SK-N-SH (cell line): ENCODE data around the gene OR5K1.

Experiments
- EZH2phosphoT487 ChIP-seq: fragments of 200-600 bp; sonication (generic); IDR thresholded peaks from 2 replicates; pipeline ENCODE4 v1.6.1; 2017; ENCODE audit warnings: low read depth, mixed run types, mild to moderate bottlenecking, antibody characterized with exemption, moderate library complexity, borderline replicate concordance
- JUND ChIP-seq: IDR thresholded peaks from 2 replicates; pipeline ENCODE4 v1.4.0; 2012
- RAD21 ChIP-seq: IDR thresholded peaks from 2 replicates; pipeline ENCODE4 v1.6.1; 2012; ENCODE audit warnings: mild to moderate bottlenecking, low read length
- TAF1 ChIP-seq: IDR thresholded peaks from 2 replicates; pipeline ENCODE4 v1.6.1; 2012; ENCODE audit warnings: low read depth, mild to moderate bottlenecking, low read length, moderate library complexity, borderline replicate concordance
- TF ChIP-seq, protein P1 (sequence below): fragments of 200-600 bp; sonication (generic); IDR thresholded peaks from 2 replicates; pipeline ENCODE4 v1.6.1; 2017; ENCODE audit warnings: antibody characterized with exemption, mild to moderate bottlenecking, moderate library complexity
- TF ChIP-seq, protein P2 (sequence below): IDR thresholded peaks from 2 replicates; pipeline ENCODE4; 2012

DNA sequence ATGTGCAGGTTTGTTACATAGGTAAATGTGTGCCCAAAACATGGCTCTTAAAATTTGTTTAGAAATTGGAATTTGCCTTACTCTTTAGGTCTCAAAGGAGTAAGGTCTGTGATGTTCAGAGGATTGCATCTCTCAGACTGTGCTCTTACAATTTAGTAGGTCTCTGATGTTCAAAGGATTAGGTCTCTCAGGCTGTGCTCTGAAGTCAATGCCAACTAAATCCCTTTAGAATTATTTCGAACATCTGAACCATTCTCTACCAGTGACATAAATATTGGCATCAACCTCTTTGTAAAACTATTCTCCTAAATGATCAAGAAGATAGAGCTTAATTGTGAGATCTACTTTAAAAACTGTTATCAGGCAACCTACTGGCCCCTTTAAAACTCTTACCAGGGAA lies at the start of gene OR5K1:
- TF ChIP-seq TAF1 (no peak), RAD21 (no peak), EZH2phosphoT487 (no peak), JUND (no peak)
- TF ChIP-seq, protein P1, sequence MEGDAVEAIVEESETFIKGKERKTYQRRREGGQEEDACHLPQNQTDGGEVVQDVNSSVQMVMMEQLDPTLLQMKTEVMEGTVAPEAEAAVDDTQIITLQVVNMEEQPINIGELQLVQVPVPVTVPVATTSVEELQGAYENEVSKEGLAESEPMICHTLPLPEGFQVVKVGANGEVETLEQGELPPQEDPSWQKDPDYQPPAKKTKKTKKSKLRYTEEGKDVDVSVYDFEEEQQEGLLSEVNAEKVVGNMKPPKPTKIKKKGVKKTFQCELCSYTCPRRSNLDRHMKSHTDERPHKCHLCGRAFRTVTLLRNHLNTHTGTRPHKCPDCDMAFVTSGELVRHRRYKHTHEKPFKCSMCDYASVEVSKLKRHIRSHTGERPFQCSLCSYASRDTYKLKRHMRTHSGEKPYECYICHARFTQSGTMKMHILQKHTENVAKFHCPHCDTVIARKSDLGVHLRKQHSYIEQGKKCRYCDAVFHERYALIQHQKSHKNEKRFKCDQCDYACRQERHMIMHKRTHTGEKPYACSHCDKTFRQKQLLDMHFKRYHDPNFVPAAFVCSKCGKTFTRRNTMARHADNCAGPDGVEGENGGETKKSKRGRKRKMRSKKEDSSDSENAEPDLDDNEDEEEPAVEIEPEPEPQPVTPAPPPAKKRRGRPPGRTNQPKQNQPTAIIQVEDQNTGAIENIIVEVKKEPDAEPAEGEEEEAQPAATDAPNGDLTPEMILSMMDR: no peak
- TF ChIP-seq, protein P2, sequence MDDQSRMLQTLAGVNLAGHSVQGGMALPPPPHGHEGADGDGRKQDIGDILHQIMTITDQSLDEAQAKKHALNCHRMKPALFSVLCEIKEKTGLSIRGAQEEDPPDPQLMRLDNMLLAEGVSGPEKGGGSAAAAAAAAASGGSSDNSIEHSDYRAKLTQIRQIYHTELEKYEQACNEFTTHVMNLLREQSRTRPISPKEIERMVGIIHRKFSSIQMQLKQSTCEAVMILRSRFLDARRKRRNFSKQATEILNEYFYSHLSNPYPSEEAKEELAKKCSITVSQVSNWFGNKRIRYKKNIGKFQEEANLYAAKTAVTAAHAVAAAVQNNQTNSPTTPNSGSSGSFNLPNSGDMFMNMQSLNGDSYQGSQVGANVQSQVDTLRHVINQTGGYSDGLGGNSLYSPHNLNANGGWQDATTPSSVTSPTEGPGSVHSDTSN: no peak
